Activated gamma-delta T cell (primary cell): ENCODE results near the gene BCL7B.
"Not testable (repeated sequence)": the region's sequence is repeated elsewhere in the genome, so short reads cannot be mapped to it uniquely, and the experiment has no call there.

ENCODE experiments used
- DNase-seq: peaks from one replicate; lab custom pipeline; 2025; lab: John Stamatoyannopoulos, UW

Gene BCL7B

DNA sequence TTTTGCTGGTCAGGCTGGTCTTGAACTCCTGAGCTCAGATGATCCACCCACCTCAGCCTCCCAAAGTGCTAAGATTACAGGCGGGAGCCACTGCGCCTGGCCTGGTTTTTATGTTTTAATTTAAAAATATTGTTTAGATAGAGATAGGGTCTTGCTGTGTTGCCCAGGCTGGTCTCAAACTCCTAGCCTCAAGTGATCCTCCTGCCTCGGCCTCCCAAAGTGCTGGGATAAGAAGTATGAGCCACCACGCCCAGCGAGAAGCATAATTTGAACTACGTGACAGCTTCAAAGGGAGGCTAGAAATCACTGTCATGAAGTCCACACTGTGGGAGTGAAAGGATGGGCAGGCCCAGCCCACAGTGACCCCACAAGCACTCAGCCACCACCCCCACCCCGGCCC lies 21.6 kb downstream of the BCL7B start:
- DNase-seq, result not testable (repeated sequence)

DNA sequence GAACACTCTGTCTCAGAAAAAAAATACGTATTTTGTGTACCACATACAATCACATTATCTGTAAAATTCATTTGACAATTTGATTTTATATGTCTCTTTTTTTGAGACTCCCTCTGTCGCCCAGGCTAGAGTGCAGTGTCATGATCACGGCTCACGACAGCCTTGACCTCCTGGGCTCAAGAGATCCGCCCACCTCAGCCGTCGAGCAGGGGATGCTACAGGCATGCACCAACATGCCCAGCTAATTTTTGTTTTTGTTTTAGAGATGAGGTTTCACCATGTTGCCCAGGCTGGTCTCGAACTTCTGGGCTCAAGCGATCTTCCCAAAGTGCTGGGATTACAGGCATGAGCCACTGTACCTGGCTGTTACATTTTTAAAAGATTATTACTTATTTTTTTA lies 23.7 kb downstream of the BCL7B start:
- no peak for DNase-seq

DNA sequence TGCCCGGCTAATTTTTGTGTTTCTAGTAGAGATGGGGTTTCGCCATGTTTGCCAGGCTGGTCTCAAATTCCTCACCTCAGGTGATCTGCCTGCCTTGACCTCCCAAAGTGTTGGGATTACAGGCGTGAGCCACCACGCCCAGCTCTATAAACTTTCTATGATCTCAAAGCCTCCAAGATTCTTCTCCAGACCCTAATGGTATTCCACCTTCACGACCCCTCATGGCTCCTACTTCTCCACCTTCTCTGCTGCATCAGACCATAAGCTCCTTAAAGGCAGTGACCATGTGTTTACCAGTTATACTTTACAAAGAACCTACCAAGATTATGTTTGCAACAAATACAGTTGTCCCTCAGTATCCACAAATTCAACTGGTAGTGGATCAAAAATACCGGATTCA lies 25.3 kb downstream of the BCL7B start:
- no peak for DNase-seq

DNA sequence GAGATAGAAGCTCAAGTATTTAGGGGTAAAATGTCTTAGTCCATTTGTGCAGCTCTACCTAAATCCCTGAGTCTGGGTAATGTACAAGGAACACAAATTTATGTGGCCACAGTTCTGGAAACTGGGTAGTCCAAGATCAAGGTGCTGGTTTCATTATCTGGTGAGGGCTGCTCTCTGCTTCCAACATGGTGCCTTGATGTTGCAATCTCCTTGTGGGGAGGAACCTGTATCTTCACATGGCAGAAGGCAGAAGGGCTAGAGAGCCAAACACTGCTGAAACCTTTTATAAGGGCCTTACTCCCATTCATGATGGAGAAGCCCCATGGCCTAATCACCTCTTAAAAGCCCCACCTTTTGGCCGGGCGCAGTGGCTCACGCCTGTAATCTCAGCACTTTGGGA lies 26.7 kb downstream of the BCL7B start:
- DNase-seq, result no peak

DNA sequence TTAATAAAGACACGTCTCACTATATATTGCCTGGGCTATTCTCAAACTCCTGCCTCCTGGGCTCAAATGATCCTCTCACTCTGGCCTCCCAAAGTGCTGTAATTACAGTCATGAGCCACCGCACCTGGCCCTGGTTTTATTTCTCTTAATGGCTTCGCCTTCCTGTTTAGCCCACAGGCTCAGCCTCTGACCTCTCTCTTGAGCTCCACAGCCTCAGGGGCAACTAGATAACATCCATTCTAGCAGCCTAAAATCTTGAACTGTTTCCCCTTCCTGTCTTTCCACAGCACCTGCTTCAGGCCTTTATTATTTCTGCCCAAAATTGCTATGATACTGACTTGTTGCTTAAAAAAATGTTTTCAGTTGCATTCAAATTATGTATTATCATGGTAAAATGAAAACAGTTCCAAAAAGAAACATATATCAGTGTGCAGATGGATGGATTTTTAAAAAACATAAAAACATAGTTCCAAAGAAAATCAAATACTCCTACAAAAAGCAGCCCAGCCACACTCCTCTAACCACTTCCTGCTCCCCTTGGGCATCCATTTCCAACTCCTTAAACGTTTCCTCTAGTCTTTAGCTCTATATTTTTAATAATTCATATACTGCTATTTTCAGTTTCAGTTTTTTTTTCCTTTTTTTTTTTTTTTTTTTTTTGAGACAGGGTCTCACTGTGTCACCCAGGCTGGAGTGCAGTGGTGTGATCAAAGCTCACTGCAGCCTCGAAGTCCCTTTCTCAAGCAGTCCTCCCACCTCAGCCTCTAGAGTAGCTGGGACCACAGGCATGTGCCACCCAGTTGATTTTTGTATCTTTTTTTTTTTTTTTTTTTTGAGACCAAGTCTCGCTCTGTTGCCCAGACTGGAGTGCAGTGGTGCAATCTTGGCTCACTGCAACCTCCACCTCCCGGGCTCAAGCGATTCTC lies 30.3 kb downstream of the BCL7B start:
- no peak for DNase-seq

DNA sequence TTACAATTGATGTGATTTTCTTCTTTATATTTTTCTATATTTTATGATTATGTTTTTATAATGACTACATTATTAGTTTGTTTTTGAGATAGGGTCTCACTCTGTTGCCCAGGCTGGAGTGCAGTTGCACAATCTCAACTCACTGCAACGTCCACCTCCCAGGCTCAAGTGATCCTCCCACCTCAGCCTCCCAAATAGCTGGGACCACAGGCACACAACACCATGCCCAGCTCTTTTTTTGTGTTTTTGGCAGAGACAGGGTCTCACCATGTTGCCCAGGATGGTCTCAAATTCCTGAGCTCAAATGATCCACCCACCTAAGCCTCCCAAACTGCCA lies 31.4 kb downstream of the BCL7B start:
- not testable (repeated sequence) for DNase-seq

DNA sequence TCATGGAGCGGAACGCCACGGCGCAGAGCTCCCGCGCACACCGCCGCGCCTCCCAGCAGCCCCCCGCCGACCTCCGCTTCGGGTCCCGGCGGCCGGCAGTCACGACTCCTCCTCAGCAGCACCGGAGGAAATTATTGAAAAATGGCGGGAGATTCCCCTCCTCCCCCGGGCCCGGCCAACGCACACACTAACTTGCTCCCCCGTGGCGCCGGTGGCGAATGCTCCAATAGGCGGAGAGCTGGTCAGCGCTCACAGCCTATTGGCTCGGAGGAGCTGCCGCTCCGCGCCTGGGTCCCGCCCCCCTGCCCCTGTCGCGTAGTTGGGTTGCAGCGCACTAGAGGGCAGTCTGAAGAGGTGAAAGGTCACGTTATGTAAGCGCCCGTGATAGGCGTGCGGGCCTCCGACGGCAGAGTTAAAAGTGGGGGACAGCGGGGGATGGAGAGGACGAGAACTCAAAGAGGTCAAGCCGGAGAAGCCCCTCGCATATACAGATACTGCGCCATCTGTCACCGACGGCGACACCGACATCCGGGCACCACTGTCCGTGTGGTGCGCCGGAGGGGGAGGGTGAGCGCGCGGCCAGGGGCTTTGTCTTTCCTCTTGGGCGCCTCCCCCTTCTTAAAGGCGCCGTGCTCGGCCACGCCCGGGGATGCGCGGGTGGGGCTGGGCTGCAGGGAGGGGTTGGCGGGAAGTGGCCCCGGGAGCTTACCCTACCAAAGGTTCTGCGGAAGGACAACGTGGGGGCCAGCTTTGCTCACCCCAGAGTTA lies 35.2 kb downstream of the BCL7B start, which contains the start of gene BAZ1B:
Gene BAZ1B (minus strand): TSS at position 189 of the 768 bp plus-strand sequence. CDS start 360 bp downstream, outside the sequence.
- DNase-seq, result peak; percentile 92

DNA sequence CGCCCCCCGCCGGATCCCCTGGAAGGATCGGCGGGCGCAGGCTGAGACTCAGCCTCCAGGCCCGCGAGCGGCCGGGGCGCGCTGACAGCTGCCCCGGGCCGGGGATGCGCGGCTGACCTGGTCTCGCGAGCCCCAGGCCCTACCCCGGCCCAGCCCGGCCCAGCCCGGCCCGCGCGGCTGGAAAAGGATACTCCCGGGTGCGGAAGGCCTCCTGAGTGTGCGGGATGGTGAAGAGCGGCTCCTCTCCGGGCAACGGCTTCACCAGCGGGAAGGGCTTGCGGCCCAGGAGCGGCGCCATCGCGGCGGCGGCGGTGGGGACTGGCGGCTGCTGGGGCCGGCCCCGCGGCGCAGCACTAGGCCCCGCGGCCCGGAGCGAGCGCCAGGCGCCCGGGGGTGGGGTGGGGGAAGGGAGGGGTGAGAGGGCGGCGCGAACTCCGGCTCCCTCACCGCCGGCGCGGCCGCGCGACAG lies 35.8 kb downstream of the BCL7B start:
- DNase-seq, result peak; percentile 59

DNA sequence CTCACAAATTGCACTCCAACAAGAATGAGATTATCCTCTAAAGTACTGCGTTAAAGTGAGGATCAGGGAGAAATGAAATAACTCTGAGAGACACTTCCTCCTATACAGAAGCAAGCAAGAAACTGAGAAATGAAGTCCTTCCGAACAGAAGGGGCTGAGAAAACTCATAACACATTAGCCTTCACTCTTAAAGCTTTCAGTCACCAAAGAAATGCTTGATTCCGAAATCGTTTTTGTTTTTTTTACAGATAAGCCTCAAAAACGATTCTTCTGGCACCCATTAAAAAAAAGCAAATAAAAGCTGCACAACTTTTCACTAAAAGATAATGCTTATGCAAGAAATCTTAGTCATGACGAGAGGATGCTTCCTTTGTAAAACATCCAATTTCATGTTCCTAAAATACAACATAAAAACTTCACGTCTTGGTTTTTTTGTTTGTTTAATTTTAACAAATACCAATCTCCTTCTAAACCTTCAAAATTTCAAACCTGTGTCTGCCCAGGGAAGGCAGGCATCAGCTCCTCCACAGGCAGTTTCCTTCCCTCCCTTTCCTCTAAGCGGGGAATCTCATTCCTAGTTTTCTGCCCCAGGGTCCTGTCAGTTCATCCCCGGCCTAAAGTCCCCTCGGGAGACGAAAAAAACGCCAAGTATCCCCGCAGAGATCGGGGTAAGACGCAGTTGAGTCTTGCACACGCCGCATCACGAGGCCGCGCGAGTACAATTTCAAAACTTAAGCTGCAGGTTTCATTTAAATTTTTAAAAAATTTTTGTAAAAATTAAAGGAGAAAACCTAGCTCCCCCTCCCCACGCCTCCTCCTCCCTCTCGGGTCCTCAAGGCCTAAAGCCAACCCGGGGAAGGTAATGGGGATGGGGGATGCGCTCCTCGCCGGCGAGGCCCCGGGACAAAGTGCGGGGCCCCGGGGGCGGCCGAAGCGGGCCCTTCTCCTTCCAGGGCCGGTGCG lies 36.5 kb downstream of the BCL7B start:
- DNase-seq, result no peak

DNA sequence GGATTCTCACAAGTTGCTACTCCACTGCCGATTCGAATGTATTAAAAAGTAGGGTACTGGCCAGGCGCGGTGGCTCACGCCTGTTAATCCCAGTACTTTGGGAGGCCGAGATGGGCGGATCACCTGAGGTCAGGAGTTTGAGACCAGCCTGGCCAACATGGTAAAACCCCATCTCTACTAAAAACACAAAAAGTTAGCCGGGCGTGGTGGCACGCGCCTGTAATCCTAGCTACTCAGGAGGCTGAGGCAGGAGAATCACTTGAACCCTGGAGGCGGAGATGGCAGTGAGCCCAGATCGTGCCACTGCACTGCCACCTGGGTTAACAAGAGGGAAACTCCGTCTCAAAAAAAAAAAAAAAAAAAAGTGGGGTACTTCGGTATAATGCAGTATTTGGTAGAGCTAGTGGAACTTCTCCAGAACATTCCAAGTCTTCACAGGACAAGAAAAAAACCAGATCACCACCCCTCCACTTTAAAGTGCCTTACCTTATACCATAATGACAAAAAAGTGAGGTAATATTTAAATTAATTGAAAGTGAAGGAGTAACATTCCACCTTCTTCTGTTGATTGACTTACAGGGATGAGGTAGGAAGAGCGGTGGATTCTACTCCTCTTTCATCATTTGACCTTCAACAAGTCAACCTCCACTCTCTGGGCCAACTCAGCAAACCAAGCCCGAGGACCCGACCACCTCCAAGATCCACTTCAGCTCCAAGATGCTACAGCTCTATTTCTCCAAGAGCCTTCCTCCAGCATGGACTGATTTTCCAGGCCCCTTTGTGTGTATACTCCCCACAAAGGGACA lies 37.4 kb downstream of the BCL7B start:
- DNase-seq, result no peak

DNA sequence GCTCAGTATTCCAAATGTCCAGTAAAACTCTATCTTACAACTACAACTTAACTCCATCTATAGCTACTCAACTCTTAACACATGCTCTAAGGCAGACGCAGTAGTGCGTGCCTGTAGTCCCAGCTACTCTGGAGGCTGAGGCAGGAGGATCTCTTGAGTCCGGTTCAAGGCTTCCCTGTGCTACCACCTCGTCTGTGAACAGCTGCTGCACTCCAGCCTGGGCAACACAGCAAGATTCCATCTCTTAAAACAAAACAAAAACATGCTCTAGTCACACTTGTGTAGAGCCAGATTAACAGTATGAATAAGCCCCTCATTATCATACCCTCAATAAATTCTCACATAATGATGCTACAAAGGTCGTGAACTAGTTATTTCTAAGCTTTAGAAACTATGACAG lies 39.0 kb downstream of the BCL7B start:
- no peak for DNase-seq

DNA sequence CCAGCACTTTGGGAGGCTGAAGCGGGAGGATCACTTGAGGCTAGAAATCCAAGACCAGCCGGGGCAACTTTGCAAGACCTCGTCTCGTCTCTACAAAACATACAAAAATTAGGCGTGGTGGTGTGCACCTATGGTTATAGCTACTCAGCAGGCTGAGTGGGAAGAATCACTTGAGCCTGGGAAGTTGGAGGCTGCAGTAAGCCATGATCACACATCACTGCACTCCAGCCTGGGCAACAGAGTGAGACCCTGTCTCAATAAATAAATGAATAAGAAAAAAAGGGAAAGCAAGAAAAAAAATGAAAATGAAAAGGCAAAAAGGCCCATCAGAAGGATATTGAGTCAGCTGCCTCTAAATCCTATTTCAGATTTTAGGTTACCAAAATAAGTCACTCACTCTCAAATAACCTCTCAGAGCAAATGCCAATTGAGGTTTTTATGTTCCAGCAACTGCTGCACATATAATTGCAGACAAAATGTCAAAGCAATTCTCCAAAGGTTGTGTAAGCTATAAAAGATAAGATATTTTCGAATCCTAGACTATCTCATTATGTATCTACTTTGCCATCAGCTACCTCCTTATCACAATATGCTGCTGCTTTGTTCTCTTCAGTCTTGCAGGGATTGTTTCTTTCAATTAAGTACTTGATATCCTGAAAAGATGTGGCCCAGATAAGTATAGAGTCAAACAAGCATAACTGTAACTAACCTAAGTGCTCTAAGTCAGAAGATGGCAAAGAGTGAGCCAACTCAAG lies 40.1 kb downstream of the BCL7B start:
- DNase-seq, result no peak

DNA sequence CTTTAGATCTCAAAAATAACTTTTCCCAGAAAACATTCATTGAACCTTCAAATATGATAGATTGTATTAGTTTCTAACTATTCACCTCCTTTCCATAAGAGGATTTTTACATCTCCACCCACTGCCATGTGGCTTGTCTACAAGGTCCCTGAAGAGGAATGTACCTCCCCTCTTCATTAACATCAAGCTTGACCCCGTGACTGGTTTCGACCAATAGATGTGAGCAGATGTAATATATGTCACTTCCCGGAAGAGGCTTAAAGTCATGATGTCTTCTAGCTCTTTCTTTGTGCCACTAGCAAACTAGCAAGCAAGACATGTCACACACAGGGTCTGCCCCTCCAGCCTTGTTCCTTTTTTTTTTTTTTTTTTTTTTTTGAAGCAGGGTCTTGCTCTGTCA lies 42.3 kb downstream of the BCL7B start:
- no peak for DNase-seq

DNA sequence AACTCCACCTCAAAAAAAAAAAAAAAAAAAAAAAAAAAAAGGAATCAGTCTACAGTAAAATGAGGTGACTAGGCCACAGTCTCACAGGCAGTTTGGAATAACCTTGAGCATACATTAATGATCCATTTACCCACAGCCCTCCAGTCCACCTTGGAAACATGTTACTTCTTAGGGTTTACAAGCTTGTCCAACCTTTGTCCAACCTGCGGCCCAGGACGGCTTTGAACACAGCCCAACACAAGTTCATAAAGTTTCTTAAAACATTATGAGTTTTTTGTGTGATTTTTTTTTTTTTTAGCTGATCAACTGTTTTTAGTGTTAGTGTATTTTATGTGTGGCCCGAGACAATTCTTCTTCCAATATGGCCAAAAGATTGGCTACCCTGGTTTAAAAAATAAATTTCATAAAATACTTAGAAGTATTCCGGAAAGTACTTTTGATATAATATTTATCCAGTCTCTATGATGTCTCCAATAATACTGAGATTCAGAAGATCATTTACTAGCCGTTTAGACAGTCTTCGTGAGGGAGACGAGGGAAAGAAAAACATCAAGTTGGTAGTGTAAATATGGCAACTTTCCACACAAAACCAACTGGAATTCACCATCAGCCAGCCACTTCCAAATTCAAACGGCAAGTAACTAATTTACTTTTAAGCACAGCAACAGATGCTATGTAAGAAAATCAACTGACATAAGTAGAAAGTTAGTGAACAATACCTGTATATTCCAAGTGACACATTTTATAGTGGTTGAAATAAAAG lies 45.3 kb downstream of the BCL7B start:
- no peak for DNase-seq

DNA sequence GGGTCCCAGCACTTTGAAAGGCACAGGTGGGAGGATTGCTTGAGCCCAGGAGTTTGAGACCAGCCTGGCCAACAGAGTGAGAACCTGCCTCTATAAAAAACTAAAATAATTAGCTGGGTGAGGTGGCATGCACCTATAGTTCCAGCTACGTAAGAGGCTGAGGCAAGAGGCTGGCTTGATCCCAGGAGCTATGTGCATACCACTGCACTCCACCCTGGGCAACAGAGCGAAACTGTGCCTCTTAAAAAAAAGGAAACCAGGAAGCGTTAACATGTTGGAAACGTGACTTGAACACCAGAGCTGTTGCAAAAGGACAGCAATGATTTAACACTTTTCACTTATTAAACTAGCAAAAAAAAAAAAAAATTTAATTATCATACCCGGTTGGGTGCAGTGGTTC lies 48.0 kb downstream of the BCL7B start:
- DNase-seq, result no peak

DNA sequence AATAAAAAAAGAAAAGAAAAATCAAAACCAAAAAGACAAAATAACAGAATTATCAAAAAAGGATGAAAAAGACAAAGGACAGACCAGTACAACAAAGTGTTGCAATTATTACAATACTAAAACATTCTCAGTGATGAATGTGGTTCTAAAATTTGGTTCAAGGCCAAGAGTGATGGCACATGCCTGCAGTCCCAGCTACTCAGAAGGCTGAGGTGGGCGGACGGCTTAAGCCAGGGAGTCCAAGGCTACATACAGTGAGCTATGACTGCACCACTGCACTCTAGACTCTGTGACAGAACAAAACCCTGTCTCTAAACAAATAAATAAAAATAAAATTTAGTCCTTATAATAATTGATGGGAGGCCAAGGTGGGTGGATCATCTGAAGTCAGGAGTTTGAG lies 49.9 kb downstream of the BCL7B start:
- no peak for DNase-seq

DNA sequence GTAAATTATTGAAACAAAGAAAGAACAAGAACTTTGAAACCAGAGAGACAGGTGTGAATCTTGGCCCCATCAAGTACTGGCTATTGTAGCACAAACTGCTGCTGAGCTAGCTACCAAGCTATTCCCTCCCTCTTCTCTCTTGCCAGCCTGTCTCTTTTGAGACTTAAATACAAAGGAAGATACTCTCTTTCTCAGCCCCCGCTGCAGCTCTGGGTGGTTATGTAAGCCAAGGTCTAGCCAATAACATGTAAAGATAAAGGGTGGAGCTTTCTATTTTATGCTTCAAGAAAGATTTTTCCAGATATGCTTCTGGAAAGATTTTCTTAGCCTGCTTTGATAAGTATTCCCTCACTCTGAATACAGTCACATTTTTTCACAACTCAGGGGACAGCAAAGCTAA lies 52.6 kb downstream of the BCL7B start:
- no peak for DNase-seq

DNA sequence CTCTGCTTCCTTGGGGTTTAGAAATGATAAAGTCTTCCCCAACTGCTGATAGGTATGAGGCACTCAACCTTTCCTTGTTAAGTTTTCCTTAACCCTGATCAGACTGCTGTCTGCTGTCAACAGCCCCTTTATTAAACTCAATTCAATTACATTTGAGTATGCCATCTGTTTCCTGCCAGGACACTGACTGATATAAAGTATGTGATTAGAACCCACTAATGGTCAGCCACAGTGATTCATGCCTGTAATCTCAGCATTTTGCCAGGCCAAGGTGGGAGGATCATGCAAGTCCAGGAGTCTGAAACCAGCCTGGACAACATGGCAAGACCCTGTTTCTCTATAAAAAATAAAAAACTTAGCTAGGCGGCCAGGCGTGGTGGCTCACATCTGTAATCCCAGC lies 53.5 kb downstream of the BCL7B start:
- DNase-seq, result no peak

DNA sequence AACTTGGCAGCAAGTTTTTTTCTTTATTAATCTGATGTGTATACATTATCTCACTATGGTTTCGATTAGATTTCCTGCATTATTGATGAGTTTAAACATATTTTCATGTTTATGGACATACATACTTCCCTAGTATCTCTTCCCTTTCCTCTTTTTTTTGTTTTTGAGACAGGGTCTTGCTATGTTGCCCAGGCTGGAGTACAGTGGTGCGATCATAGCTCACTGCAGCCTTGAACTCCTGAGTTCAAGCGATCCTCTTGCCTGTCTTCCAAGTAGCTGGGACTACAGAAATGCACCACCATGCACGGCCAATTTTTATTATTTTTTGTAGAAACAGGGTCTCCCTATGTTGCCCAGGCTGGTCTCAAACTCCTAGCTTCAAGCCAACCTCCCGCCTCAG lies 54.3 kb downstream of the BCL7B start:
- DNase-seq, result no peak

DNA sequence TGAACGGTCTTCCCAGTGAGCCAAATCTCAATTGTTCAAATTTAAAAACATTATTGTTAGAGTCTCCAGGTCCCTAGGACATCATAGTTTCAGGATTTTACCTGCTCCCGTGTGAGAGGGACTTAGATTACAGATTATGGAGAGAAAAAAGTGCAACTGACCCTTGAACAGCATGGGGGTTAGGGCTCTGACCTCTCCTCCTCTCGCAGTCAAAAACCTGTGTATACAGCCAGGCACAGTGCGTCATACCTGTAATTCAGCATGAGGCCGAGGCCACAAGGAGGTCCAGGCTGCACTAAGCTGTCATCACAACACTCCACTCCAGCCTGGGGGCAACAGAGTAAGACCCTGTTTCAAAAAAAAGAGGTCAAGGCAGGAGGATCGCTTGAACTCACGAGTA lies 60.9 kb downstream of the BCL7B start:
- no peak for DNase-seq
